ENCODE measurements around the gene SUPV3L1.

GRCh38 chr10:69145864-69146263 lies 34.2 kb upstream of the SUPV3L1 start:
- TF ChIP-seq NFRKB (IDR thresholded peaks at IDR 0.05) (no peak), ZNF384 (IDR thresholded peaks at IDR 0.05) (no peak), SP1 (IDR thresholded peaks at IDR 0.05) (no peak), BHLHE40 (IDR thresholded peaks at IDR 0.05; ENCODE audit: borderline replicate concordance) (no peak), SUZ12 (IDR thresholded peaks at IDR 0.05) (no peak), TARDBP (IDR thresholded peaks at IDR 0.05) (no peak), ELF4 (IDR thresholded peaks at IDR 0.05) (no peak), FOXM1 (IDR thresholded peaks at IDR 0.05; ENCODE audit: borderline replicate concordance) (no peak), CTBP1 (IDR thresholded peaks at IDR 0.05; ENCODE audit: borderline replicate concordance) (no peak), HDGF (IDR thresholded peaks at IDR 0.05; ENCODE audit: borderline replicate concordance) (no peak), L3MBTL2 (conservative IDR thresholded peaks at IDR 0.05) (no peak), LEF1 (IDR thresholded peaks at IDR 0.05; ENCODE audit: borderline replicate concordance) (no peak), PKNOX1 (IDR thresholded peaks at IDR 0.05) (no peak)
